ENCODE results near the gene DHCR7.

GRCh38 chr11:71393283-71393682, 54.9 kb downstream of the DHCR7 start:
- TF ChIP-seq SMC3 (conservative IDR thresholded peaks at IDR 0.05; ENCODE audit: poor library complexity) = no peak
- no peak for TF ChIP-seq CTCF (IDR thresholded peaks at IDR 0.05; ENCODE audit: poor library complexity, severe bottlenecking)
- no peak for TF ChIP-seq TAF1 (IDR thresholded peaks at IDR 0.05; ENCODE audit: low read depth)
- TF ChIP-seq EZH2 (IDR thresholded peaks at IDR 0.05; ENCODE audit: borderline replicate concordance, insufficient read depth, low read length, poor library complexity, severe bottlenecking) = no peak
